ENCODE data around the gene TRAF3IP1. TPM values are rescaled to one million over a fixed set of nuclear protein-coding genes. Genes with fewer than 3 reads are reported as not detected.

The TRAF3IP1 gene
- total and polyA plus RNA-seq, 12 donors, result 4.0 to 20.4 (median 10.4) TPM

- TF ChIP-seq CTCF (IDR thresholded peaks at IDR 0.05), result no peak
- no peak for DNase-seq
- 87% methylated on average over 9 of the region's 9 CpGs for WGBS, 2 donors
- intact Hi-C loops (cut with DNase I), result no loop called here
- Histone ChIP-seq H3K27me3 (no peaks in the 10 kb centered on the region), H3K36me3 (peaks cover 0 to 67% (median 15%) of the 10 kb centered on the region in 9 donors), H3K27ac (no peak overlapping the region), H3K4me1 (peaks cover 4 to 25% (median 17%) of the 10 kb centered on the region in 9 donors), H3K9me3 (peaks cover 0 to 4% (median 0%) of the 10 kb centered on the region in 11 donors), H3K4me3 (no peak overlapping the region)
- no peak for ATAC-seq
These were observed 5.4 kb downstream of the TRAF3IP1 start for GRCh38 chr2:238325694-238326093.

GRCh38 chr2:238326801-238327365, 6.6 kb downstream of the TRAF3IP1 start:
- WGBS, 2 donors, result 95 to 96% methylated on average over 12 of the region's 12 CpGs
- H3K9me3 ChIP-seq, result peaks cover 0 to 4% (median 0%) of the 10 kb centered on the region in 11 donors
- intact Hi-C loops (cut with DNase I), result no loop called here
- no peak for TF ChIP-seq CTCF (IDR thresholded peaks at IDR 0.05)
- no peak overlapping the region for H3K27ac ChIP-seq
- no peak overlapping the region for H3K4me3 ChIP-seq
- peaks cover 0 to 15% (median 8%) of the 10 kb centered on the region in 9 donors for H3K4me1 ChIP-seq
- H3K27me3 ChIP-seq, result no peaks in the 10 kb centered on the region
- DNase-seq, result no peak
- ATAC-seq, result no peak
- peaks cover 0 to 67% (median 15%) of the 10 kb centered on the region in 9 donors for H3K36me3 ChIP-seq

GRCh38 chr2:238327751-238328150, 7.4 kb downstream of the TRAF3IP1 start:
- Histone ChIP-seq H3K4me3 (no peak overlapping the region), H3K36me3 (peaks cover 0 to 69% (median 15%) of the 10 kb centered on the region in 9 donors), H3K9me3 (peaks cover 0 to 4% (median 0%) of the 10 kb centered on the region in 11 donors), H3K4me1 (peaks cover 0 to 6% (median 0%) of the 10 kb centered on the region in 9 donors), H3K27me3 (no peaks in the 10 kb centered on the region), H3K27ac (no peak overlapping the region)
- no peak for ATAC-seq
- TF ChIP-seq CTCF (IDR thresholded peaks at IDR 0.05), result no peak
- no peak for DNase-seq
- intact Hi-C loops (cut with DNase I), result no loop called here
- 96 to 98% methylated on average over 3 of the region's 3 CpGs for WGBS, 2 donors

GRCh38 chr2:238330391-238330790, 10.1 kb downstream of the TRAF3IP1 start:
- intact Hi-C loops (cut with DNase I), result no loop called here
- Histone ChIP-seq H3K4me1 (no peaks in the 10 kb centered on the region), H3K27me3 (no peaks in the 10 kb centered on the region), H3K4me3 (no peak overlapping the region), H3K36me3 (peaks cover 0 to 86% (median 15%) of the 10 kb centered on the region in 9 donors), H3K27ac (no peak overlapping the region), H3K9me3 (peaks cover 0 to 4% (median 0%) of the 10 kb centered on the region in 11 donors)
- 92 to 95% methylated on average over 9 of the region's 9 CpGs for WGBS, 2 donors
- TF ChIP-seq CTCF (IDR thresholded peaks at IDR 0.05), result no peak
- no peak for ATAC-seq
- DNase-seq, result no peak
